ENCODE data around the gene SPDYE3.

The SPDYE3 gene

GRCh38 chr7:100371561-100372171 lies 64.2 kb downstream of the SPDYE3 start:
- DNase-seq (ENCODE audit: low read depth): no peak
